NCI-H345 treated with DMSO at 0.1 percent for 48 hours (cell line): Measurements from ENCODE around the gene CELSR2.
"Not testable (repeated sequence)": the region's sequence is repeated elsewhere in the genome, so short reads cannot be mapped to it uniquely, and the experiment has no call there.

Experiments used
- DNase-seq: peaks from one replicate; lab custom pipeline; 2025; ENCODE audit not compliant: unreplicated experiment; lab: John Stamatoyannopoulos, UW

Gene CELSR2

GRCh38 chr1:109300650-109301151 lies 51.4 kb downstream of the CELSR2 start:
- DNase-seq, result no peak

GRCh38 chr1:109301874-109302273 lies 52.5 kb downstream of the CELSR2 start:
- DNase-seq, result no peak

GRCh38 chr1:109304226-109304920 lies 55.0 kb downstream of the CELSR2 start:
- no peak for DNase-seq

GRCh38 chr1:109305991-109306390 lies 56.7 kb downstream of the CELSR2 start:
- DNase-seq, result not testable (repeated sequence)

GRCh38 chr1:109306832-109307273 lies 57.5 kb downstream of the CELSR2 start, which contains the start of gene MYBPHL:
MYBPHL (minus strand) TSS chr1:109307011; CDS start chr1:109306991, 20 bp downstream.
- peak; percentile 53 for DNase-seq

- DNase-seq, result peak; percentile 51
These were observed 58.1 kb downstream of the CELSR2 start for GRCh38 chr1:109307274-109308021.

- no peak for DNase-seq
These were observed 60.0 kb downstream of the CELSR2 start for GRCh38 chr1:109309347-109309746.

GRCh38 chr1:109312246-109312645 lies 62.9 kb downstream of the CELSR2 start:
- no peak for DNase-seq

- DNase-seq, result no peak
These were observed 63.8 kb downstream of the CELSR2 start for GRCh38 chr1:109312978-109313775.

GRCh38 chr1:109314795-109315194 lies 65.5 kb downstream of the CELSR2 start:
- DNase-seq, result no peak

GRCh38 chr1:109315288-109315687 lies 65.9 kb downstream of the CELSR2 start:
- DNase-seq, result no peak

GRCh38 chr1:109316506-109316905 lies 67.2 kb downstream of the CELSR2 start:
- no peak for DNase-seq

- DNase-seq, result no peak
These were observed 69.8 kb downstream of the CELSR2 start for GRCh38 chr1:109319114-109319513.

GRCh38 chr1:109322974-109323373 lies 73.6 kb downstream of the CELSR2 start:
- no peak for DNase-seq
